Stimulated activated CD8-positive, alpha-beta memory T cell treated with anti-CD3 and anti-CD28 coated beads, Interleukin-2, amount 100 ng/mL, for 48 hours (primary cell): ENCODE data around the gene KRT78.

ENCODE experiments used
- DNase-seq, 2 donors: peaks; one replicate each; pipeline ENCODE4 v3.0.0-alpha.2; 2020; ENCODE audit warnings: low read depth in 2 of 2

Gene KRT78

GRCh38 chr12:52812073-52812400 lies 36.8 kb downstream of the KRT78 start:
- no peak for DNase-seq

DNA sequence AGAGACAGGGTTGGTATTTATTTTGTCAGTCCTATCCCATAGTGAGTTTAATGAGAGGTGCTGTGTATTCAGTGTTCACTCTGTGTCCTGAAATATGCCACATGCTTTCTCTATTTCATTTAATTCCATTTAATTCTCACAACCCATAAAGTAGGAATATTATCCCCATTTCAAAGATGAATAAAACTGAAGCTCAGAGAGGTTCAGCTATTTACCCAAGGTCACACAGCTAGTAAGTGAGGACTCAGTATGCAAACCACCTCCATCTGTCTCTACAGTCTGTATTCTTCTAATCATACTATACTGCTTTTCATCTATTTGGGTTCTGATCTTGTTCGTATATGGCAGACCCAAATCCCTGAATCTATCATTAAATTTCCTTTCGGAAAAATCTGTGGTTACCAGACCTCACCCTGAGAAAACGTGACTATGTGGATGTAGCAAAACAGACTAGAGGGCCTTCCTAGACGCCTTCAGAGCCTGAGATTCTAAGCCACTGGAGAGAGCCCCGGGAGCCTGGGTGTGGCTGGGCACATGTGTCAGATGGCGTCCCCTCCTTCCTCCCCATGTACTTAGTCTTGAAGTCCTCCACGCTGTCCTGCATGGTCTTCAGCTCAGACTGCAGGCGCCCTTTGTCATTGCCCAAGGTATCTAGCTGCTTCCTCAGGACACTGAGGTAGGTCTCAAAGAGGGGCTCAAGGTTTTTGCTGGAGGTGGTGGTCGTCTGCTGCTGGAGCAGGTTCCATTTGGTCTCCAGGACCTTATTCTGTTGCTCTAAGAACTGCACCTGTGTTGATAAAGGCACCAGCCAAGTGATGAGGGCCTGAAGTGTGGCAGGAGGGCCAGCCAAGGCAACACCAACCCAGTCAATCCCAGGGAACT lies 37.4 kb downstream of the KRT78 start:
- no peak for DNase-seq

DNA sequence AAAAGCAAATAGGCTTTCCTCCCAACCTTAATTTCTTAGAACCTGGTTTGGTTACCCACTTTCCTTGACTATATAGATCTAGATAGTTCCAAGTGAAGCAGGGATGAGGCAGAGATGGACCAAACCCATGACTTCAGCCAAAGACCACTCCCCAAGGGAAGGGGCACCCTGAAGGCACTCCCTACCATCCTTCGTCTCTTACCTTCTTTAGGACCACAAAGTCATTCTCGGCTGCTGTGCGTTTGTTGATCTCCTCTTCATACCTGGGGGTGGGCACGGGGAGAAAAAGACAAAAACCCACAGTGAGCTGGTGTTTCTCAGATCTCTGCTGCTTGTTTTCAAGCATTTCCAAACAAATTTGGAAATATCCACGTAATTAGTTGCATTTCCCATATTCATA lies 38.2 kb downstream of the KRT78 start:
- no peak for DNase-seq

GRCh38 chr12:52809166-52809565 lies 39.6 kb downstream of the KRT78 start:
- no peak for DNase-seq

DNA sequence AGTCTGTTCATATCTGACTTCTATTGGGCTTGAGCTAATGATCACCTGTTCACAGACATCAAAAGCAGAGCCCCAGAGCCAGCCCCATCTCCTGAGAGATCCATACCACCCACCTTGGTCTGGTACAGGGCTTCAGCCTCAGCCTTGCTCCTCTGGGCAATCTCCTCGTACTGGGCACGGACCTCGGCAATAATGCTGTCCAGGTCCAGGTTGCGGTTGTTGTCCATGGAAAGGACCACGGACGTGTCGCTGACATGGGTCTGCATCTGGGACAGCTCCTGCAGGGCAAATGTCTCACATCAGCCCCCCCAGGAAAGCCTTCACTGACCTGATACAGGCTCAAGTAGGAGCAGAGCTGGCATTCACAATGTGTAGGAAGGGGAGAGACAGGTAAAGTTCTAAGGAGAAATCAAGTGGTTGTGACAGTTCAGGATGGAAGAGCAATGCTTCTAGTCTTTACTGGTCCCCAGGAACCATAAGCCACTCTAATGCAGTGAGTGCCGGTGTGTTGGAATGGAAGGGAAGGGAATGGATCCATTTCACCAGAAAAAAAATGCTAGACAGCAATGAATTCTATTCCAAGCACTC lies 40.1 kb downstream of the KRT78 start:
- no peak for DNase-seq

DNA sequence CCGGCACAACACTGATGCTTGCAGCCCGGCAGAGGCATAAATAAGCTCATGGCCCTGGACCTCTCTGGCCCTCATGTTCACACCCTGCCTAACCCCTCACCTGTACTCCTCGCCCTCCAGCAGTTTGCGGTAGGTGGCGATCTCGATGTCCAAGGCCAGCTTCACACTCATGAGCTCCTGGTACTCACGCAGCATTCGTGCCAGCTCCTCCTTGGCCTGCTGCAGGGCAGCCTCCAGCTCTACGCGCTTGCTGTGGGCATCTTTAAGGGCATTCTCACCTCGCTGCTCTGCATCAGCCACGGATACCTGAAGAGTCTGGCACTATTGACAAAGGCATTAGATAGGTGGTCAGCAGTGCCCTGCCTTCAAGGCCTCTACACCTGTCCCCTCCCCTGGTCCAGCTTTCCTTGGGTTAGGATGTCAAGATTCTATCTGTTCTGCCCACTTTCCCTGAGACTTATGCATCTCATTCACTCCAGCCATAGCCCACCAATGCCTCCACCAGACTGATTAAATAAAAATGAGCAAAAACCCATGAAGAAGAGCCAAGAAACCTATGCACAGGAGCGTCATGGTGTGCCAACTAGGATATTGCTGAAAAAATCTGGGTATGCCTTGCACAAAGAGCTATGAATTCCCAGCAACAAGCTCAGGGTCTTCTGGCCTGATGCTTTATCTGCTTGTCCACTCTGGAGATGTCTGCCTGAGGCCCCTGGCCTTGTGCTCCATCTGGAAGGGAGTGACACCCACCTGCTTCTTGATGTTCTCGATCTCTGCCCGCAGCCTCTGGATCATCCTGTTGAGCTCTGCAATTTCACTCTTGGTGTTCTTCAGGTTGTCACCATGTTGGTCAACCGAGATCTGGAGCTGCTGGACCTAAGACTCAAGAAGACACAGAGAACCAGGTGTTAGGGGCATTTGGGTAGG lies 41.0 kb downstream of the KRT78 start:
- no peak for DNase-seq

DNA sequence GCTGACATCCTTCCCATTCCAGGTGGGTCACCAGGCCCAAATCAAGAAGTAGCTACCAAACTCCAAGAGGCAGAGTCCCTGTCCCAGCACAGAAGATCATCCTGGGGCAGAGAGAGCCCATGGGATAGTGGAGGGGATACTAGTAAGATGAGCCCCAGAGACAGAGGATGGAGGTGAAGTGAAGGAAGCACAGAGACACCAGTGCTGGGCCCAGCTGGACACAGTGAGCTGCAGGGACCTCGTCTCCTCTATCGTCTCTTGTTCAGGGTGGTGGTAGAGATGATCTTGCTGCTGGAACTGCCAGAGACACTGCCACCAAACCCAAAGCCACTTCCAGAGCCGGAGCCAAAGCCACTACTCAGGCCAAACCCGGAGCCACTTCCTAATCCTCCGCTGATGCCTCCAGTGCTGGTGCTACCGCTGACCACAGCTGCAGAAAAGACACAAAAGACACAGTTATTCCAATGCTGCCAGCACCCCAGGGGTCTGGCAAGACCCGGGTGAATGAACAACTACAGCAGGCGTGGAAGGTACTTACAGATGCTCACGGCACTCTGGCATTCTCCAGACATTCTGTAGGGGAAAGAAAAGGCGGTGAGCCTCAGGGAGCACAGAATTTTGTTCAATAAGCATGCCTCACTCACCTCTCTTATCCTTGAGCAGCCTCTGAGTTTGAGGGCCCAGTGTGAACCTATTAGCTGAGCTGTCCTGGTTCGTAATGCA lies 41.8 kb downstream of the KRT78 start:
- DNase-seq, result no peak

DNA sequence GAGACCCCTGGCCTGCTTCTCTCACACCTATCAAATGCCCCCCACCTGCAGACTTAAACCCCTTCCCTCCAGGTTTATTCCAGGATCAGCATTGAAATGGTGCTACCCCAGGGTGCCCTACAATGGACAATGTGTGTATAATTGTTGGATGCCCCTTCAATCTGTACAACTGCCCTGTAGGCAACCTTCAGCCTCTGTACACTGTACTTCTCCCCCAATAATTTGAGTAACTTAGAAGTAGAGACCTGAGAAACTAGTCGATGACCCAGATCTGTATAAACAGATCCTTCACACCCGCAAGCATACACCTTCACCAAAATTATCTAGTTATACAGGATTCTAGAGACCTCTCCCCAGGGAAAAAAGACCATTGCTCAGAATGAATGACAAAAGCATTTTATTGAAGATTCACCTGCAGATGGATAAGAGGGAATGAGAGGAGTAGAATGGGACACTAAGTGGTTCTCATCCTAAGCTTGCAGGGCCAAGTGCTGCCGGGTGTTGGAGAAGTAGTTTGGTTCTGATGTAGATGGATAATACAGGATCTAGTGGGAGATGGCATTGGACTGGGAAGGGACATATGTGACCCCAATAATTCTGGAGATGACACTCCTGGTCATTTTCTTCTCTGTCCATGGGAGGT lies 42.5 kb downstream of the KRT78 start:
- no peak for DNase-seq

DNA sequence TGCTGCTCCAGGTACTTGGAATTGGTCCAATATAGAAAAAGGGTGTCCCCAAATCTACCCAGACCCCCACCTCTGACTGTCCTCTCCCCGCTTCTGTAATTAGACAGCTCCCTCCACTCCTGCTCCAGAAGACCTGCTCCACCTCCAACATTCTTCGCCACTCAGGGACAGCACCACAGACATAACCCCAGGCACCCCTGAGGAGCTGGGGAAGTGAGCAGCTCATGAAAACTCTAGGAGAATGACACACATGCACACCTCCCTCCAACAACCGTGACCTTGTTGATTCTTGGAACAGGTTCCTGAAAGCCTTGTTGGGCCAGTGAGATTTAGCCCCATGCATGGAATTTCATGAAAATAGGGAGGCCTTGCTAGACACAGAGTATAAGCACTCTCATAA lies 43.1 kb downstream of the KRT78 start:
- no peak for DNase-seq

DNA sequence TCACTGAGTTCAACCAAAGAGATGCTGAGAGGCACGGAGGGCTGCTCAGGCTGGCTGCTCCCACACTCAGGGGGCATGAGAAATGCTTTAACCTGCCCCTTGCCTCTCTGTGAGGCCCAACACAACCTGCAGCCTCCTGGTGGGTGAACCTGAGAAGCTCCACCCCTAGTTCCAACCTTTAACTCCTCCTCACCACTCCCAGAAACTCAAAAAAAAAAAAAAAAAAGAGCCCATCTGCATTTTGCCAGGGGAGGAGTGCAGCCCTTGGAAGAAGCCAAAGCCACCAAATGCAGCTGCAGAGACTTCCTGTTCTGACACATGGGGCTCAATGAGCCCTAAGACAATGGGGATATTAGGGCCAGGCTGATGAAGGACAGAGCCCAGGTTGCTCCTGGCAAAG lies 43.8 kb downstream of the KRT78 start:
- DNase-seq, result no peak

GRCh38 chr12:52802442-52802841 lies 46.4 kb downstream of the KRT78 start:
- DNase-seq, result no peak

GRCh38 chr12:52801773-52802172 lies 47.0 kb downstream of the KRT78 start:
- DNase-seq, result no peak

DNA sequence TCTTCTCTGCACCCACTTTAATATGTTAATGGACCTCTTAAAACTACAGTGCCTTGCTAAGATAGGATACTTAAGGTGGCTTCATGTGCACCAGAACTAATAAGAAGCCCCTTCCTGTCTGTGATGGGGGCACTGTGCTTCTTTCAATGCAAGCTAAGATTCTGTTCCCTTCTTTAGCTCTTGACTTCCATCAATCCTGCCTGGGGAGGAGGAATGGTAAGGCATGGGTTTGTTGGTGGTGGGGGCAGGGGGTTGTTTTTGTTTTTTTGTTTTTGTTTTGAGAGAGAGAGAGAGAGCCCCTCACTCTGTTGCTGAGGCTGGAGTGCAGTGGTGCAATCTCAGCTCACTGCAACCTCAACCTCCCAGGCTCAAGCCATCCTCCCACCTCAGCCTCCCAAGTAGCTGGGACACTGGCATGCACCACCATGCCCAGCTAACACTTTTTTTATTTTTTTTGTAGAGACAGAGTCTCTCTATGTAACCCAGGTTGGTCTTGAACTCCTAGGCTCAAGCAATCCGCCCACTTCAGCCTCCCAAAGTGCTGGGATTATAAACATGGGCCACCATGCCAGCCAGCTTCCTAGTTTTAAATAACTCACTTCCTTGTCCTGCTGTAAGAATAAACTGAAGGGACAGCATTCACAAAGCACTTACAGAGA lies 48.4 kb downstream of the KRT78 start:
- no peak for DNase-seq

DNA sequence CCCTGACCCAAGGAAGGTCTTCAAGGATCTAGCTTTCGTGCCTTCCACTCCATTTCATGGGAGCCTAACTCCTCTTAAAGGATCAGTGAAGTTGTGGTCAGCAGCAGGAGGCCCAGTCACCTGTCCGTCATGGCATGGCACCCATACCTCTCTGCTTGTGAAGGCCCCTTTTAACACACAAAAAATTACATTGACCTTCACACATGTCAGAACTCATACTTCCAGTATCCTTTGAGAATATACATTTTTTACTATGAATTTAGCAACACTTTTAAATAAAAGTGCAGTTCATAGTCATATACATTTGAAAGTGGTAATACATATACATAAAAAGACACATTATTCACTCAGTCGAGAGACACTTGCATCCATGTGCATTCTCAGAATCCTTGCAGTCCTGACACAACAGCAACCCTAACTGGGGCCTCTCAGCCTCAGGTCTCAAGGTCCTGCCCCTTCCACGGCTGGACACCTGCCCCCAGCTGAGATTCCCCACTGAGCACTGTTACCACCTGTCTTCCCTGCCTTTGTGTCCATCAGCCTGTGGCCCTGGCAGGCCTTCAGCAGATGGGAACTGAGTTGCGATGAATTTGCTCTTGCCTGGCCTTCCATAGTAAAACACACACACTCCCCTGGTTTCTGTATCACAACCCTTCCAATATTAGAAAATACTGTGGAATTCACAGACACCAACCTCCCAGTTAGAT lies 49.1 kb downstream of the KRT78 start:
- DNase-seq, result no peak

DNA sequence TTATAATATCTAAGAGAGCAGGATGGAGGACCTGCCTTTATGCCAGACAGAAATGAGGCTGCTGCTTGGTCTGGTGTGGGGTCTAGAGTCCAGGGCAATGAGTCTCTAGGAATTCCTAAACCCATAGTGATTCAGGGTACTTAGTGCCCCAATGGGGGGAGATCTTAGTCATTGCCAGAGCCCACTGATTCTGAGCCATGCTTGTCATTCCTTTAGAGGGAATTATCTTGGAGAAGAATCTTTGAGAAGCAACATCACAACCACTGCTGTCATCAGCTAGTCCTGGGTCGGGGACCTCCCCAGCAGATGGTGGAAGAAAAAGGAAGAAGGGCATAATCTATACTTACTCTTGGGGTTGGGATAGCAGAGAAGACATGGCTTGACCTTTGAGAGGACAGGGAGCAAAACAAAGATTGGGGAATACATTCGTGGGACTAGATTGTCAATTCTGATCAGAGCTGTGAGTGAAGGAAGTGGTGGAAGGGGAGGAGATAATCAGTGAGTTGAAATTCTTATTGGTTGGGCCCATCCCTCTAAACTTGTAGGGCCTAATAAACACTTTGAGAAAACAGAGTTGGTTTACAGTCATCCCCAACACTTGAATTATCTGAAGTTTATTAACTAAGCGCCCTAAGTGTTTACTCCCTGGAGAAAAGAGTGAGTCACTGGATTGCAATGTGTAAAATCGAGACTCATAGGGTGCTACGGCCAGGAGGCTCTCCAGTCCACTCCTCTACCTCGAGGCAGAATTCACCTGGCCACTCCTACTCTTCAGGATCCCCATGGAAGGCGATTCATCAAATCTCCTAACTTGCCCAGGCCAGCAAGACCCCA lies 49.9 kb downstream of the KRT78 start:
- DNase-seq, result no peak

- DNase-seq, result no peak
Measured at GRCh38 chr12:52798003-52798670, 50.7 kb downstream of the KRT78 start.

DNA sequence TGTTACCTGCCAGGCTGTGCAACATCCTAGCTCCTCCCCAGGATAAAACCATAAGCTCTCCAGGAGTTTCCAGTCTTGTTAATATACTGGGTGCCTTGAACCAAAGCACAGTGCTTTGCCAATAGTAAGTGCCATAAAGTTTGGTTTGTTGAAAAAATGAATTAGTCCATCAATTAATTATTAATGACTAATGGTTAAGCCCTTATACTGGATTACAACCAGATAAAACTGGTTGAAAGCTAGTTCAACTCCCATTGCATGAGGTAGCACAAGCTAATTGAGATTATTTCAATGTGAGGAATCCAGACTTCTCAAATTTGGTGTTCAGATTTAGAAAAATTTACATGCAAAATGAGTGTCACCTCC lies 51.3 kb downstream of the KRT78 start:
- DNase-seq, result no peak

DNA sequence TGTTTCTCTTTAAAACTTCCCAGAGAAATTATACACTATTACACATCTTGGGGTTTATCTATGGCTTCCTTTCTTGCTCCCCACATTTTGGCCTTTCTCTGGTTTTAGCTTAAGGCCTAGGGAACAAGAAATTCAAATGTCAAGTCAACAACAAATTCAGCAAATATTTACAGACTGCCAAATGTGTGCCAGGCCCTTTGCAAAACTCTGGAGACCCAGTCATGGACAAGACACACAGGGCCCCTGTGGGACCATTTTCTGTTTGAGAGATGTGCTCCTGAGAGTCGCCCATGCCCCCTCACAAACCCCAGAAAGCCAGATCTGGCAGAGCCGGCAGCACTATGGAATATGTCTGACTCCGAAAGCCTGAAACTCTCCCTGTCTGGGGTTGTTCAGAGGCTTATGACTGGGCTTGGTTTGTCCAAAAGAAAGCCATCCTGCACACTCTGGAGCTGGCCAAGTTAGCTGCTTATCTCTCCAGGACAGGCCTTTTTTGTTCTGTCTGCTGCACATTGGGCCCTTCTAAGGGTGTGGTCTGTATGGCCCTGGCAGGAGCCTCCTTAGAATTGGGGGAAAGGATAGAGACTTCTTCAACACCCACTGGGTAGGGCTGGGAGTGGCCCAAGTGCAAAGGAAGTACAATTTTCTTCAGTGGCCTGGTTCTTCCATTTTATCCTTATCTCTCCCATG lies 51.8 kb downstream of the KRT78 start:
- no peak for DNase-seq
